ENCODE results near the gene RGS18.
"Not testable (repeated sequence)": the region's sequence is repeated elsewhere in the genome, so short reads cannot be mapped to it uniquely, and the experiment has no call there.

The RGS18 gene

GRCh38 chr1:192183788-192184187 is 25.5 kb downstream of the RGS18 start:
- Mint-ChIP-seq H3K4me3 (no peak overlapping the region), H3K36me3 (no peaks in the 10 kb centered on the region), H3K4me1 (no peaks in the 10 kb centered on the region), H3K27me3 (no peaks in the 10 kb centered on the region), H3K9me3 (no peaks in the 10 kb centered on the region), H3K27ac (no peak overlapping the region)
- DNase-seq (no peak), ATAC-seq (replicated peaks) (no peak)

GRCh38 chr1:192186197-192186596 is 27.9 kb downstream of the RGS18 start:
- no peak for DNase-seq
- H3K27me3 Mint-ChIP-seq: no peaks in the 10 kb centered on the region
- no peaks in the 10 kb centered on the region for H3K4me1 Mint-ChIP-seq

GRCh38 chr1:192190066-192190465 is 31.8 kb downstream of the RGS18 start:
- no peaks in the 10 kb centered on the region for H3K4me1 Mint-ChIP-seq
- no peaks in the 10 kb centered on the region for H3K36me3 Mint-ChIP-seq
- H3K27me3 Mint-ChIP-seq: no peaks in the 10 kb centered on the region
- H3K9me3 Mint-ChIP-seq: no peaks in the 10 kb centered on the region
- no peak overlapping the region for H3K27ac Mint-ChIP-seq
- ATAC-seq (replicated peaks) (no peak), DNase-seq (no peak)
- no peak overlapping the region for H3K4me3 Mint-ChIP-seq

More at GRCh38 chr1:192186197-192186596, 27.9 kb downstream of the RGS18 start:
- no peak for ATAC-seq (replicated peaks)
- no peak overlapping the region for H3K27ac Mint-ChIP-seq
- no peak overlapping the region for H3K4me3 Mint-ChIP-seq
- H3K36me3 Mint-ChIP-seq: no peaks in the 10 kb centered on the region
- no peaks in the 10 kb centered on the region for H3K9me3 Mint-ChIP-seq

GRCh38 chr1:192201303-192201702 is 43.0 kb downstream of the RGS18 start:
- no peak for ATAC-seq (replicated peaks)
- Mint-ChIP-seq H3K36me3 (no peaks in the 10 kb centered on the region), H3K9me3 (peaks cover 7 to 15% of the 10 kb centered on the region in 2 donors), H3K27ac (no peak overlapping the region), H3K4me3 (no peak overlapping the region), H3K4me1 (no peaks in the 10 kb centered on the region), H3K27me3 (no peaks in the 10 kb centered on the region)
- DNase-seq: no peak

GRCh38 chr1:192224396-192224795 is 66.1 kb downstream of the RGS18 start:
- no peak for DNase-seq
- no peaks in the 10 kb centered on the region for H3K27me3 Mint-ChIP-seq
- no peaks in the 10 kb centered on the region for H3K36me3 Mint-ChIP-seq
- no peak overlapping the region for H3K27ac Mint-ChIP-seq
- peaks cover 0 to 6% of the 10 kb centered on the region in 2 donors for H3K9me3 Mint-ChIP-seq
- no peak overlapping the region for H3K4me3 Mint-ChIP-seq
- ATAC-seq (replicated peaks): no peak
- H3K4me1 Mint-ChIP-seq: no peaks in the 10 kb centered on the region

- no peaks in the 10 kb centered on the region for H3K27me3 Mint-ChIP-seq
- no peak overlapping the region for H3K27ac Mint-ChIP-seq
- no peak for ATAC-seq (replicated peaks)
Measured at GRCh38 chr1:192224846-192225245, 66.6 kb downstream of the RGS18 start.

GRCh38 chr1:192225266-192225665 is 67.0 kb downstream of the RGS18 start:
- Mint-ChIP-seq H3K27ac (no peak overlapping the region), H3K27me3 (no peaks in the 10 kb centered on the region), H3K9me3 (peaks cover 0 to 6% of the 10 kb centered on the region in 2 donors), H3K36me3 (no peaks in the 10 kb centered on the region), H3K4me1 (no peaks in the 10 kb centered on the region), H3K4me3 (no peak overlapping the region)
- no peak for DNase-seq
- no peak for ATAC-seq (replicated peaks)

More at GRCh38 chr1:192224846-192225245, 66.6 kb downstream of the RGS18 start:
- Mint-ChIP-seq H3K4me3 (no peak overlapping the region), H3K4me1 (no peaks in the 10 kb centered on the region), H3K9me3 (peaks cover 0 to 6% of the 10 kb centered on the region in 2 donors), H3K36me3 (no peaks in the 10 kb centered on the region)
- DNase-seq: no peak

GRCh38 chr1:192225703-192226102 is 67.4 kb downstream of the RGS18 start:
- Mint-ChIP-seq H3K9me3 (peaks cover 0 to 6% of the 10 kb centered on the region in 2 donors), H3K4me1 (no peaks in the 10 kb centered on the region), H3K36me3 (no peaks in the 10 kb centered on the region), H3K4me3 (no peak overlapping the region), H3K27me3 (no peaks in the 10 kb centered on the region), H3K27ac (no peak overlapping the region)
- ATAC-seq (replicated peaks) (no peak), DNase-seq (no peak)

- Mint-ChIP-seq H3K9me3 (peaks cover 0 to 6% of the 10 kb centered on the region in 2 donors), H3K27ac (no peak overlapping the region), H3K27me3 (no peaks in the 10 kb centered on the region), H3K36me3 (no peaks in the 10 kb centered on the region), H3K4me1 (no peaks in the 10 kb centered on the region), H3K4me3 (no peak overlapping the region)
- DNase-seq (no peak), ATAC-seq (replicated peaks) (no peak)
Measured at GRCh38 chr1:192227330-192227729, 69.1 kb downstream of the RGS18 start.

- H3K4me3 Mint-ChIP-seq; ATAC-seq (replicated peaks); H3K4me1 Mint-ChIP-seq; H3K9me3 Mint-ChIP-seq; DNase-seq; H3K36me3 Mint-ChIP-seq; H3K27ac Mint-ChIP-seq; H3K27me3 Mint-ChIP-seq: not testable (repeated sequence)
Measured at GRCh38 chr1:192227980-192228379, 69.7 kb downstream of the RGS18 start.

GRCh38 chr1:192232817-192233417 is 74.7 kb downstream of the RGS18 start:
- H3K4me1 Mint-ChIP-seq: no peaks in the 10 kb centered on the region
- H3K27me3 Mint-ChIP-seq: no peaks in the 10 kb centered on the region
- H3K36me3 Mint-ChIP-seq: no peaks in the 10 kb centered on the region
- no peak overlapping the region for H3K4me3 Mint-ChIP-seq
- H3K27ac Mint-ChIP-seq: no peak overlapping the region
- DNase-seq: no peak
- peak in 1 of 2 donors; percentile 31 for ATAC-seq (replicated peaks)
- no peaks in the 10 kb centered on the region for H3K9me3 Mint-ChIP-seq

GRCh38 chr1:192235127-192235526 is 76.9 kb downstream of the RGS18 start:
- H3K9me3 Mint-ChIP-seq: no peaks in the 10 kb centered on the region
- no peaks in the 10 kb centered on the region for H3K27me3 Mint-ChIP-seq
- no peaks in the 10 kb centered on the region for H3K4me1 Mint-ChIP-seq
- no peak for ATAC-seq (replicated peaks)
- H3K27ac Mint-ChIP-seq: no peak overlapping the region
- no peak for DNase-seq
- no peak overlapping the region for H3K4me3 Mint-ChIP-seq
- H3K36me3 Mint-ChIP-seq: no peaks in the 10 kb centered on the region

All from stimulated activated naive B cell treated with anti-CD40 and anti-IgM and Interleukin-4, amounts not matched to agents 10 μg/mL and 1 μg/mL and 100 μg/mL, for 72 hours (primary cell).